Dermis blood vessel endothelial cell (primary cell): ENCODE measurements around the gene SLC39A10. TPM values are rescaled to one million over a fixed set of nuclear protein-coding genes. Genes with fewer than 3 reads are reported as not detected.
"Not testable (repeated sequence)": the region's sequence is repeated elsewhere in the genome, so short reads cannot be mapped to it uniquely, and the experiment has no call there.

Experiments
- DNase-seq: peaks from one replicate; pipeline ENCODE4 v3.0.0; 2010
- total RNA-seq: library from RNA; depleted of rRNA; stranded (reverse); fragments of >200 nt; gene quantifications from 2 replicates; pipeline ENCODE4 v1.2.3, GENCODE V29; 2014

SLC39A10 gene
- total RNA-seq, 1 donor from 2014 or later = 34.7 TPM

DNA sequence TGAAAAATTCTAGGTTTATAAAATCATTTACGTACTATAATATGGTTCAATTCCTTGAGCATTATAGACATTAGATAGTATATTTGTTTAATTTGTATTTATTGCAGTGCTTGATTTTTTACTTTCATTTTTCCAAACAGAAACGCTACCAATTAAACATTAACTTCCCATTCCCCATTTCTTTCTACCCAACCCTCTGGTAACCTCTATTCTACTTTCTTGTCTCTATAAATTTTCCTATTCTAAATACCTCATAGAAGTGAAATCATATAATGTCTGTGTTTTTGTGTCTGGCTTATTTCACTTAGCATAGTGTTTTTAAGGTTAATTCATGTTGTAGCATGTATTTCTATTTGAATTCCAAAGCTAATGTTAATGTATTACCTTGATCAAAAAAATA lies 11.6 kb upstream of the SLC39A10 start:
- DNase-seq = no peak

DNA sequence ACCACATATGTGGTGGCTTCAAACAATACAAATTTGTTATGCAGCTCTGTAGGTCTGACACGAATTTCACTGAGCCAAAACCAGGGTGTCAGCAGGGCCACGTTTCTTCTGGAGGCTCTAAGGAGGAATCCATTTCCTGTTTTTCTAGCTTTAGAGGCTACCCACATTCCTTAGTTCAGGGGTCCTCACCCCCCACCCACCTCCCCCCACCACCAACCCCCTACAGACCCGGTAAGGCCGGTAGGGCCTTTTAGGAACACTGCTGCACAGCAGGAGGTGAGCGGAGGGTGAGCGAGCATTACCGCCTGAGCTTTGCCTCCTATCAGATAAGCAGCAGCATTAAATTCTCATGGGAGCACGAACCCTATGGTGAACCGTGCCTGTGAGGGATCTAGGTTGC lies 10.6 kb upstream of the SLC39A10 start:
- no peak for DNase-seq

DNA sequence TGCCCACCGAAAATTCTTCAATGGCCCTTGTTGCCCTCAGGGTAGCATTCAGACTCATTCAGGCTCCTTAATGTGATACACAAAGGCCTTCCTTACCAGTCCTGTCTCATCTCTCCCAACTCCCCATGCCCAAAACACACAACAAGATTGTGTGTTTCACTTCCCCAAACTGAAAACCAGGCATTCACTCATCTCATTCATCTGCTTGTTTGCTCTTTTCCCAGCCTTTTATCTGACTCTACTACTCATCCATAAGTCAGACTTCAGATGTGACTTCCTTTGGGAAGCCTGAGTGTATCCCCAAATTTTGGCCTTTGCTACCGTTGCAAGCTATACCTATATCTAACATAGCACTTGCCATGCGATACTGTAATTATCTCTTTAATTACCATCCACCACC lies 9.7 kb upstream of the SLC39A10 start:
- no peak for DNase-seq

DNA sequence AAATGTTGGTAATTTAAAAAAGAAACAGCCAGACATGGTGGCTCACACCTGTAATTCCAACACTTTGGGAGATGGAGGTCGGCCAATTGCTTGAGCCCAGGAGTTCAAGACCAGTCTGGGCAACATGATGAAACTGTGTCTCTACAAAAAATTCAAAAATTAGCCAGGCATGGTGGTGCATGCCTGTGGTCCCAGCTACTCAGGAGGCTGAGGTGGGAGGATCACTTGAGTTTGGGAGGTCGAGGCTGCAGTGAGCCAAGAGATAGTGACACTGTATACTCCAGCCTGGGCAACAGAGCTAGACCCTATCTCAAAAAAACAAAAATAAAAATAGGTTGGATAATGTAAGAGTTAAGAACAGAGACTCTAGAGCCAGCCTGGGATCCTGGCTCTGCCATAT lies 8.7 kb upstream of the SLC39A10 start:
- not testable (repeated sequence) for DNase-seq

DNA sequence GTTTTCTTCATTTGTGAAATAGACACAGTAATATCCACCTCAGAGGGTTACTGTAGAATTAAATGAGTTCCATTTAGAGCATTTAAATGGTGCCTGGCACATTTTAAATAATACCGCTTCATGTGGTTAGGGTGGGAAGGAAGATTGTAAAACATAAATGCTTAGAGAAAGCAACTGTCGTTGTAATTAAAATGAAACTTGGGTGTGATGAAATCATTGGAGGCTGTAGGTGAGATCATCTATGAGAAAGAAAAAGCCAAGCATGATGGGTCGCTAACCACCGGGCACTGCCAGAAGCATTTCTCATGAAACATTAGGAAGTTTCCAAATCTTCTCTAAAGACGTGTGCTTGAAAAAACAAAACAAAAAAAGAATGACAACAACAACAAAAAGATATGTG lies 8.2 kb upstream of the SLC39A10 start:
- DNase-seq = no peak

DNA sequence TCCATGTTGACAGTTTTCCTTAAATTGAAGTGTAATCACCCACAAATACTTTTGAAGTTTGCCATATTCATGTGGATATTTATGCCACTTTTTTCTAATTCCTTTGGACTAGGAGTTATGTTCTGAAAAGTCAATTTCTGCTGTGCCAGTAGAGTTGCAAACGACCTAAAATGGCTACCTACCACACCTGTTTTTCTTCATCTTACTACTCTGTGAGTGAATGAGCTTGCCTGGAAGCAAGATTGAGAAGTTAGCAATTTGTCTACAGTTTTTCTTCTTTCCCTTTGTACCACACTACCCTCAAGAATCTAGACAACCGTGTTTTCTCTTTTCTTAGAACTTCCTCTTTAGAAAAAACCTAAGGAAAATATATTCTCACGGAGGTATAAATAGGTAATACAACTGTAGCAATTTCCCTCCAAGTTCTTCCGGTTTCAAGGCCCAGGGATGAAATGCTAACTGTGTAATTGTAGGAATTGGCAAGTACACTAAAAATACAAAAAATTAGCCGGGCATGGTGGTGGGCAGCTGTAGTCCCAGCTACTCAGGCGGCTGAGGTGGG lies 7.3 kb upstream of the SLC39A10 start:
- DNase-seq = no peak

DNA sequence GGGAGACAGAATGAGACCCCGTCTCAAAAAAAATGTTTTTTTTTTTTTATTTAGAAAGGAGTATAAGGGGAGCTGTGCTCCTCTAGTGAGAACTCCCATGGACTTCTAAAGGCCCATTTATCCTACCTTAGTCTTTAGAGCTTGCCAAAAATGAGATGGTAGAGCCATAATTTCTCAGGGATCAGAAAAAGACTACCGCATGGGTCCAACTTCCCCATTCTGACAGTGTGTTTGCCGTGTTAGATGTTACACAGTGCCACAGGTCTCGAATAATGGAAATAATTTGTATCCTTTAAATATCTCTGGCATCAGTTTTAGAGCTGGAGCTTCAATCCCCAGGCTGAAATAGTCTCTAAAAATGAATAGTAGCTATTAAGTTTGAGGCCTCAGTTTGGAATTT lies 6.0 kb upstream of the SLC39A10 start:
- DNase-seq = no peak

DNA sequence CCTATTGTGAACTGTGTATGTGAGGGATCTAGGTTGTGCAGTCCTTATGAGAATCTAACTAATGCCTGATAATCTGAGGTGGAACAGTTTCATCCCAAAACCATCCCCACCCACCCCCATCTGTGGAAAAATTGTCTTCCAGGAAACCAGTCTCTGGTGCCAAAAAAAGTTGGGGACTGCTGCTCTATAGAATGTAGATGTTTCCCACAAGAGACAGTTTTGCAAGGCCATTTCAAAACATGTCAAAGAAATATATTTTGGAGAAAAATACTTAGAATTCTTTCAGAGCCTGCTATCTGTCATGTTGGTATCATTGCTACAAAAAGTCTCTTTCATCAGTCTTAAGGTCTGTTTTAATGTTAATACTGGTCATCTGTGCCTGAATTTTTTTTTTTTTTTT lies 4.1 kb upstream of the SLC39A10 start:
- DNase-seq = no peak

DNA sequence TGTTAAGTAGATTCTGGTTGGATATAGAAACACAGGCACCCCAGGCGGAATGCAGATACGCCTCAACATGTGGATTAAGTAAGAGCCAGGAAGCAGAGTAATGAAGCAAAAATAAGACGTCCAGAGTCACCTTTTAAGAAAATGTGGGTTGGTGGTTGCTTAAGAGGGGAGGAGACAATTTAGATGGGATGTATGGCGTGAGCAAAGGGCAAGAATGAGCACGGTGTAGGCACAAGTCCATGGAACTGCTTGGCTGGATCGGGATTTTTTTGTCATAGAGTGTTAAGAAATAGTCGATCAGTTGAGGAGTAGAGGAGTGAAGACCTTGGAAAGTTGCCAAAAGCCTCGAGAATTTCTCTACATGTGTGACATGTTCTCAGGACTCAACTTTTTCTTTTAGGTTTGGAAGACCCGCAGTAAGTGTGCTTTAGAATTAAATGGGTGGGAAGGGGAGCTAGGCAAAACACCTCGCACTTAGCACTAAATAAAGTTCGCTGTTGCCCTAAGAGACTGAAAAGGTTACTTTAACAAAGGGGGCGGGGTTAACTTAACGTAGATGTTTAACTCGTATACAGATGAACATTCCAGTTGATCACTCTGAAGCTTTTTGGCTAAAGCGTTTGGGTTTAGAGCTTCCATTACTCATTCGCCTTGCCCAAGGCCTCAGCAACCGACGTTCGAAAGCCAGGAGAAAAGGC lies 716 bp upstream of the SLC39A10 start:
- no peak for DNase-seq

DNA sequence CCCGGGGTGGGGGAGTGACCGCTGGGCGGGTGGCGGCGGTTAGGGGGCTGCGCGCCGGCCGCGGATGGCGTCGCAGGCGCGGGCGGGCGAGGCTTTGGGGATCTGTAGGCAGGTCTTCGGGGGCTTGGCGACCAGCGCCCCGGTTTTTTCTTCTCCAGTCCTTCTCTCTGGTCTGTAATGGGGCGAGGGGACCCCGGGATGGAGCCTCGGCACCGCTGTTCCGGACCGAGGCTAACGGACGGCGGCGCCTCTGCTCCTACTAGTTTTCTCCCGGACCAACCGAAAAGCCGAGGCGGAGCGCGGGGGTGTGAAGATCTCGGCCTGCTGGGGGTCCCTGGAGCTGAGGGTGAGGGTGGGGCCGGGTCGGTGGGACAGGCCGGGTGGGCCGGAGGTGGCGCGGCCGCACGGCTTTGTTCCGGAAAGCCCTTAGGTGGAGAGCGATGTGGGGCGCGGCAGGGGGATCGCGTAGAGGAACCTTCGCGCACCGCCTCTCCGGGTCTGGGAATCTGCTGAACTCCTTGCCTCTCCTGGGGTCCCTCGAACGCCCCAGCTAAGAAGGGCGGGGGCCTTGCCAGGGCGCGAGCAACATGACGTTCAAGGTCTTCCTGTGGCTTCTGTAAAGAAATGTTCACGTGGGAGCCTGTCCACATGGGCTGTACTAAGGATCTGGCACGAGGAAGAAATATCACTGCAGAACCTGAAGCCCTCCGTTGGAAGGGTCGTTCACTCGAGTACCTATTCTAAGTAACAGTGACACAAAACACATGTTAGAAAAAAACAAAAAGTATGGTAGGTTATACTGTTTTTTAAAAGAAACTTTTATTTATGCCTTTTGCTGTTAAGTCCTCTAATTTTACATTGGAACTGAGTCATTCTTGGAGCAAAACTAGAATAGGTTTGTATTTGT lies 861 bp downstream of the SLC39A10 start:
- DNase-seq = peak; percentile 81

DNA sequence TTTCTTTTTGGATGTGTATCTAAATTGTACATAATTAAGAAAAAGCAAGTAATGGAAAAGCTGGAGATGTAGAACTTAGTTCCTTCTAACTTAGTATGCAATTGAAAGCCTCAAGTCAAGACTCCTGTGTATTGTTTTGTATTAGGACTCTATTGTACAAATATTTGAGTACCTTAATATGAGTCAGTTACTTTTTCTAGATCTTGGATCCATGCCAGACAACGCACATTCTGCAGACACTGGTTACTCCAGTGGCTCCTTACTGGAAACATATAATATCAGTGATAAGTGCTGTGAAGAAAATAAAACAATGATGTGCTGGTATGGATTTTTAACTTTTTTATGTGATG lies 1.5 kb downstream of the SLC39A10 start:
- DNase-seq = peak; percentile 91

DNA sequence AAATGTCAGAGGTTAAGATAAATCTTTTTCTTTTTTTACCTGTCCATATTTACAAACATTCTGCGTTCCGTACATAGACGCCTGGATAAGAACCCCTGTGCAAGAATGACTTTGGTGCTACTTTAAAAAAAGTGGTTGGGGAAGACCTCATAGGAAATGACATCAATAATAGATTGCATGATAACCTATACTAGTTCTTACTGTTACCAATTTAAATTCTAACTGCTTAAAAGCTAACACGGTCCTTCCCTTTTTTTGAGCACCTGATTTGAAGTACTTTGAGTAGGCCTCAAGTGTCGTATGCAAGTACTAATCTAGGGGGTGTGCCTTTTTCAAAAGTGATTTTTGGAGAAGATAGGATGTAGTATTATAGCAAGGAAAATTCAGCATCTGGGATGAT lies 2.1 kb downstream of the SLC39A10 start:
- DNase-seq = peak; percentile 6

DNA sequence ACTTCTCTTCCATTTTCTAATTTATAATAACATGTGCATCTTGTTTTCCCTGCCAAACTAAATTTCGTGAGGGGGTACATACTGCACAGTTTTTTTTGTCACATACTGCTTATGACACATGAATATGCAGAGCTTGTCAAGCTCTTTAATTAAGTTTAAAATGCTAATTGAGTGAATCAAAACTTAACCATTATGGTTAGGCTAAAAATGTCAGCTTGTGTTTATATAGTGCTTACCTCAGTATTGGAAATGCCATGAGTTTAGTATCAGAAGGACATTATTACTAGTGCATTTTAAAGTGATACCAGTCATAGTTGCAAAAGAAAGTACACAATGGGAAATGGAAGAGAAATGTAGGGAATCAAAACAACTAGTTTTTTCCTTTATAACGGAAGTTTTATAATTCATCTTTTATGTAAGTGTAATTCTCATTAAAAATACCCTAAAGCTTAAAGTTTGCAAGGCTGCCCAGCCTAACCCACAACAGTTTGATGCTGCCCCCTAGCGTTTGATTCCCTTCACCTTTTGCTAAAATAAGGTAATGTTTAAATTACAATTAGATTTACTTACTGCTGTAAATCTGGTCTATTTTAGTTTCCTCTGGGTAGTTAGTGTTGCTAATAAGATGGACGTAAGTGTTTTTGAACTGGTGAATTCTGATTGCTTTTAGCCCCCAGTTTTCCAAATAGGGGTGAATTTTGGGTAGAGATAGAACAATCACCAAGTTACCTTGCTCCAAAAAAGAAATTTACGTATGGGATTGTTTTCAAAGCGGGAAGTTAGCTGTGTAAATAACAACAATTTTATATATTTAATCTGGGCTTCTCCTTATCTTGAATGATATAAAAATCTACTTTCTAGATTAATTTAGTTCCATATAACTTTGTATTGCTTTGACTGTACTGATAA lies 3.2 kb downstream of the SLC39A10 start:
- DNase-seq = peak; percentile 86

DNA sequence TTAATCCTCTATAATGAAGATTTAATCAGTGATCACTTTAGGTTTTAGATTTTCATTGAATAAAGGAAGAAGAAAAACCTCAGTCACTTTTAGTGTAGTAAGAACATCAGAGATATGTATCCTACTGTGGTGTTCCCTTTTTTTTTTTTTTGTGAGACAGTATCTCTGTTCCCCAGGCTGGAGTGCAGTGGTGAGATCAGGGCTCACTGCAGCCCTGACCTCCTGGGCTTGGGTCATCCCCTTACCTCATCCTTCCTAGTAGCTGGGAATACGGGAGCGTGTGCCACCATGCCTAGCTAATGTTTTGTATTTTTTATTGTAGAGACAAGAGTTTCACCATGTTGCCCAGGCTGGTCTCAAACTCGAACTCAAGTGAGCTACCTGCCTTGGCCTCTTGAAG lies 5.1 kb downstream of the SLC39A10 start:
- no peak for DNase-seq

DNA sequence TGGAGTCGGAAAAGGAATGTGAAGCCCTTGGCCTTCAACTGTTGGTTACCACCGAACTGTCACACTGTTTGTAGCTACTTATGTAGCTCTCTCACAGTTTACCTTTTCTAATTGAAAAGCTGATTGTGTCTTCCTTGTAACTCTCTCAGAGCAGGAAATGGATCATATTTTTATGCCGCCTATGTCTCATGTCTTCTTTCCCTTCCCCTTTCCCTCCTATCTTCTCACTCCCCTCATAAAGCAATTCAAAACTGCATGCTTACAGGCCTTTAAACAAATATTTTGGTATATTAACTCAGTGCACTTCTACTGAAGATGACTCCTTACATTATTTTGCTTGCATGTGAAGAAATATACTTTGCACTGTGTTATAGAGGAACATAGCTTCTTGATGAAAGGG lies 6.0 kb downstream of the SLC39A10 start:
- DNase-seq = no peak

DNA sequence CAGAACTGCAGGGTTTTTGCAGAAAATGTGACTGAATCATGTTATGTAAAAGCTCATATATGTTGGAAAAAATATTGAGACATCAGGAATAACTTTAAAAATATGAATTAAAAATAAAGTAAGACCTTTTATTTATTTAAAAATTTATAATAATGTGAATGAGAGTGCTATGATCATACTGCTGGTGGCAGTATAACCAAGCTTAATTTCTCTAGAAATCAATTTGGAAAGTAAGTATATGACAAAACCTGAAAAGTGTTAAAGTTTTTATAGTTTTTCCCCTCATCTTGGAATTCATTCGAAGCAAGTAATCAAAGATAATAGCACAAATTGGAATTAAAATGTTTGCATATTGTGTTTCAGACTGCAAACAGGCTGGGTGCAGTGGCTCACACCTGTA lies 7.5 kb downstream of the SLC39A10 start:
- no peak for DNase-seq

DNA sequence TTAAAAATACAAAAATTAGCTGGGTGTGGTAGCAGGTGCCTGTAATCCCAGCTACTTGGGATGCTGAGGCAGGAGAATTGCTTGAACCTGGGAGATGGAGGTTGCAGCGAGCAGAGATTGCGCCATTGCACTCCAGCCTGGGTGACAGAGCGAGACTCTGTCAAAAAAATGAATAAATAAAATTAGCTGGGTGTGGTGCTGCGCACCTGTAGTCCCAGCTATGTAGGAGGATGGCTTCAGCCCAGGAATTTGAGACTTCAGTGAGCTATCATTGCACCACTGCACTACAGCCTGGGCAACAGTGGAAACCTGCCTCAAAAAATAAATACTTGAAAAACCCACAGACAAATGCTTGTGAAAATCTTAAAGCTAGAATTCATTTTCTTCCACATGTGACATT lies 8.1 kb downstream of the SLC39A10 start:
- DNase-seq = not testable (repeated sequence)

DNA sequence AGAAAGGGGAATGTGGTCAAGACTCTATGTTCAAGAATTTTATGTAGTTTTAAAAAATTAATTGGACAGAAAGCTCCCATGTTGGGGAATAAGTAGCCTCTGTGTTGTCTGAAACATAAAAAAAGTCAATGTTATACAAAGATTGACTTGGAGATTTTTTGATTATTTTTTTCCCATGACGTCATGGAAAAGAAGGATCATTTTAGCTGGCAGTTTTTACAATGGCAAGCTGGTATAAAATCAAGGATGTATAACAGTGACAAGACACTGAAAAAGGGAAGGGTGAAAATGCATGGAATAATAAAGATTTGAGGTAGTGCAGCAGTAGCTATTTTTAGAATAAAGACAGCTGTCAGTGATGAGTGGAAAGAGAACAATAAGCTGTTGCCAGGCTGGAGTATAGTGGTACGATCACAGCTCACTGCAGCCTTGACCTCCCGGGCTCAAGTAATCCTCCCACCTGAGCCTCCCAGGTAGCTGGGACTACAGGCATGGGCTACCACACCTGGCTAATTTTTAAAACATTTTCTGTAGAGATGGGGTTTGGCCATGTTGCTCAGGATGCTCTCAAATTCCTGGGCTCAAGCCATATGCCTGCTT lies 9.2 kb downstream of the SLC39A10 start:
- DNase-seq = peak; percentile 61

DNA sequence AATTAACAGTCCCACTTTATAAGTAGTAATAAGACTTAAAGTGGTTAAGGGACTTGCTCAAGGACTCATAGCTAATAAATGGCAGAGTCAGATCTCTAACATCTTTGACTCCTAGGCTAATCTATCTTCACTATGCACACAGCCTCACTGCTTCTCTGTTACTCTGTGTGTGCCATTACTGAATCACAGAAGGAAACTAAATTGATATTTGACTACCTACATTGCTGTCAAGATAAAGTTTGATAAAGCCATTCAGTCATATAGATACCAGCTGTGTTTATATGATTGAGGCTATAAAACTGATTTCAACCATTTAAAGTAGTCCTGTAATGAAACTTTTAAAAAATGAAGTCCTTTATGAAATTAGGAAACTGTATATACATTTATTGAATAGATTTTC lies 10.9 kb downstream of the SLC39A10 start:
- no peak for DNase-seq

DNA sequence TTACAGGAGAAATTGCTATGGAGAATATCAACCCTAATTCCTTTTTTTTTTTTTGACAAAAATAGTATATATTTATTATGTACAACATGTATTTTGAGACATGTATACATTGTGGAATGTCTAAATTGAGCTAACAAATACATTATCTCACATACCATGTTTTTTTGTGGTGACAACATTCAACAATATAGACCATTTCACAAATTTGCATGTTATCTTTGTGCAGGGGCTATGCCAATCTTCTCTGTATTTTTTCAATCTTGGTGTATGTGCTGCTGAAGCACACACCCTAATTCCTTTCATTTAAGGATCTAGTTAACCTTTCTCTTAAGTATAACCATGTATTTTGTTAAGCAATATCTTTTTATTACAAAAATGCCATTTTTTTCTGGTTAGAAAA lies 13.2 kb downstream of the SLC39A10 start:
- no peak for DNase-seq

DNA sequence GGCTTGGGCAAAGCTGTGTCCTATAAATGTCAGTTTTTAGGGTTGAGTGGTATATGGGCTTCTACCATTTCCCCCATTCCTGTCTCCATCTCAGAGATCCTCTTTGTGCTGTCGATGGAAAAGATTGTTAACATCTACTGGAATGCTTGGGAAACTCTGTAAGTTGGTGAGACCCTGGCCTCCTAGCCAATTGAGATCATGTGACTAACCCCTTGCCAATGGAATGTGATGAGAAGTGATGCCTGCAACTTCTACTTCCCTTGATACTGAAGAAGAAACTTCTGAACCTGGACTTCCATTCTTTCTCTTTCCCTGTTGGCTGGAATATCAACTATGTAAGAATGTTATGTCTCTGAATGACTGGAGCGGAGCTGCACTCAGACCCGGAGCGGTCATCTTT lies 14.5 kb downstream of the SLC39A10 start:
- DNase-seq = no peak

DNA sequence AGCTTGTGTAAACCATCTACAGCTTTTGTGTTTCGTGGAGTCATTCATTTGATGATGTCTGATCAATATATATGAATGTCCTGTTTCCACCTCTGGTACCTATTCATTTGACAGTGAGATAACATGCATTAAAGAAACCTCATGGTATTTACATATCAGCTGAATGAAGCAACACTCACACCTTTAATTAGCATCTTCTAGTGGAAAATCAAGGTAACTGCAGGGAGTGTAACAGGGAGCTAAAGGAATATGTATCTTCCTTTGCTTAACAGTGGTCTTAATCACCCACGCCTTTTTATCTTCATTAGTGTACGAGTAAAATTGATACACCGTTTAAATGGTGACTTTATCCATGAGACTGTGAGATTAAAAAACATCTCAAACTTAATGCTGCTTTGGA lies 15.6 kb downstream of the SLC39A10 start:
- peak; percentile 1 for DNase-seq
